Activated CD8-positive, alpha-beta T cell treated with anti-CD3 and anti-CD28 coated beads for 36 hours (primary cell): ENCODE data around the gene AIPL1. TPM values are rescaled to one million over a fixed set of nuclear protein-coding genes. Genes with fewer than 3 reads are reported as not detected.

Source experiments
- ATAC-seq: fragments of 200-7000 bp; cut with Tn5 transposase; one replicate; pipeline ENCODE4 v1.10.0; 2021; ENCODE audit warnings: mild to moderate bottlenecking, moderate library complexity
- CTCF ChIA-PET: fragments of 350-600 bp; sonication (Branson Sonifier 250); formaldehyde crosslinking; loops from one replicate; lab custom pipeline; 2021; ENCODE audit warnings: antibody characterized with exemption; lab: Charles Lee
- POLR2A ChIA-PET: fragments of 350-600 bp; sonication (Branson Sonifier 250); formaldehyde crosslinking; loops from one replicate; lab custom pipeline; 2021; ENCODE audit warnings: antibody characterized with exemption; lab: Charles Lee
- DNase-seq: peaks from one replicate; pipeline ENCODE4 v3.0.0-alpha.2; 2020
- H3K27ac Mint-ChIP-seq: one replicate; pipeline ENCODE4 v1.8.0; 2021; ENCODE audit warnings: mild to moderate bottlenecking, mixed read lengths
- H3K27me3 Mint-ChIP-seq: one replicate; pipeline ENCODE4 v1.8.0; 2021; ENCODE audit warnings: mixed read lengths
- H3K36me3 Mint-ChIP-seq: one replicate; pipeline ENCODE4 v1.8.0; 2021; ENCODE audit warnings: low read depth, mixed read lengths
- H3K4me1 Mint-ChIP-seq: one replicate; pipeline ENCODE4 v1.8.0; 2021; ENCODE audit warnings: low read depth, mixed read lengths
- H3K4me3 Mint-ChIP-seq: one replicate; pipeline ENCODE4 v1.8.0; 2021; ENCODE audit warnings: mild to moderate bottlenecking, moderate library complexity, mixed read lengths
- H3K9me3 Mint-ChIP-seq: one replicate; pipeline ENCODE4 v1.8.0; 2021; ENCODE audit warnings: mixed read lengths
- CTCF ChIP-seq: fragments of 200-600 bp; IDR thresholded peaks from one replicate; pipeline ENCODE4 v1.8.0; 2022; ENCODE audit warnings: antibody characterized with exemption, mild to moderate bottlenecking
- intact Hi-C: fragments of 100-400 bp; cut with micrococcal nuclease; formaldehyde crosslinking; loops from one replicate; pipeline ENCODE4 v1.10.0; 2022
- total RNA-seq, 2 experiments: library from RNA; stranded (reverse); gene quantifications; one replicate each; pipeline ENCODE4 v1.2.3, GENCODE V29; 2021

AIPL1 gene
- total RNA-seq, 2 experiments from 2014 or later: not detected

- Mint-ChIP-seq H3K4me1 (no peaks in the 10 kb centered on the region), H3K36me3 (no peaks in the 10 kb centered on the region), H3K4me3 (no peak overlapping the region), H3K27me3 (peaks cover 10% of the 10 kb centered on the region), H3K9me3 (no peaks in the 10 kb centered on the region), H3K27ac (no peak overlapping the region)
- ChIA-PET CTCF (no interaction called here), POLR2A (no interaction called here)
- intact Hi-C loops: loop anchor here (5.0 kb wide), 1 partner anchor 828 kb away; no protein-coding TSS in a partner anchor
- DNase-seq (peak; percentile 34), ATAC-seq (peak; percentile 20)
- TF ChIP-seq CTCF: peak; percentile 44
Measured at GRCh38 chr17:6420173-6420641, 14.7 kb downstream of the AIPL1 start.

GRCh38 chr17:6415616-6416015 is 19.3 kb downstream of the AIPL1 start:
- no peak for DNase-seq
- ChIA-PET POLR2A (no interaction called here), CTCF (no interaction called here)
- Mint-ChIP-seq H3K4me1 (no peaks in the 10 kb centered on the region), H3K27ac (no peak overlapping the region), H3K27me3 (peaks cover 4% of the 10 kb centered on the region), H3K9me3 (no peaks in the 10 kb centered on the region), H3K36me3 (no peaks in the 10 kb centered on the region), H3K4me3 (no peak overlapping the region)
- ATAC-seq: no peak
- intact Hi-C loops: no loop called here
- no peak for TF ChIP-seq CTCF

- peaks cover 4% of the 10 kb centered on the region for H3K27me3 Mint-ChIP-seq
- no peaks in the 10 kb centered on the region for H3K9me3 Mint-ChIP-seq
- ChIA-PET CTCF (interaction anchor here (0.7 to 1.8 kb wide), 11 partner anchors 10 to 825 kb away, joined by 3 to 7 read pairs (median 3); no protein-coding TSS in a partner anchor), POLR2A (no interaction called here)
- ATAC-seq (peak; percentile 69), DNase-seq (no peak)
- H3K4me3 Mint-ChIP-seq: no peak overlapping the region
- peak; percentile 33 for TF ChIP-seq CTCF
- H3K27ac Mint-ChIP-seq: no peak overlapping the region
- H3K4me1 Mint-ChIP-seq: no peaks in the 10 kb centered on the region
- intact Hi-C loops: no loop called here
- no peaks in the 10 kb centered on the region for H3K36me3 Mint-ChIP-seq
Measured at GRCh38 chr17:6413065-6413464, 21.9 kb downstream of the AIPL1 start.

GRCh38 chr17:6408735-6409134 is 26.2 kb downstream of the AIPL1 start:
- Mint-ChIP-seq H3K27ac (no peak overlapping the region), H3K36me3 (no peaks in the 10 kb centered on the region), H3K4me1 (no peaks in the 10 kb centered on the region), H3K9me3 (no peaks in the 10 kb centered on the region), H3K27me3 (peaks cover 18% of the 10 kb centered on the region), H3K4me3 (no peak overlapping the region)
- intact Hi-C loops: no loop called here
- CTCF ChIA-PET: no interaction called here
- TF ChIP-seq CTCF: no peak
- POLR2A ChIA-PET: no interaction called here
- ATAC-seq (no peak), DNase-seq (no peak)

- CTCF ChIA-PET: no interaction called here
- peaks cover 18% of the 10 kb centered on the region for H3K27me3 Mint-ChIP-seq
Measured at GRCh38 chr17:6408276-6408675, 26.6 kb downstream of the AIPL1 start.

More at GRCh38 chr17:6408276-6408675, 26.6 kb downstream of the AIPL1 start:
- Mint-ChIP-seq H3K4me3 (no peak overlapping the region), H3K36me3 (no peaks in the 10 kb centered on the region), H3K4me1 (no peaks in the 10 kb centered on the region), H3K27ac (no peak overlapping the region), H3K9me3 (no peaks in the 10 kb centered on the region)
- no peak for ATAC-seq
- no peak for DNase-seq
- intact Hi-C loops: no loop called here
- TF ChIP-seq CTCF: no peak
- POLR2A ChIA-PET: no interaction called here
